Activated CD8-positive, alpha-beta T cell treated with anti-CD3 and anti-CD28 coated beads, Interleukin-2, amount 10 ng/mL, durations not matched to agents 7 days and 5 days (primary cell): ENCODE data around the gene VARS1. TPM values are rescaled to one million over a fixed set of nuclear protein-coding genes. Genes with fewer than 3 reads are reported as not detected.
"Not testable (repeated sequence)": the region's sequence is repeated elsewhere in the genome, so short reads cannot be mapped to it uniquely, and the experiment has no call there.

Experiments used
- ATAC-seq: fragments of 150-1000 bp; cut with Tn5 transposase; one replicate; pipeline ENCODE4 v1.10.0; 2021; ENCODE audit warnings: moderate library complexity
- CTCF ChIA-PET: fragments of 350-600 bp; sonication (Branson Sonifier 250); formaldehyde crosslinking; loops from one replicate; lab custom pipeline; 2021; ENCODE audit warnings: antibody characterized with exemption; lab: Charles Lee
- POLR2A ChIA-PET: fragments of 350-600 bp; sonication (Branson Sonifier 250); formaldehyde crosslinking; loops from one replicate; lab custom pipeline; 2021; ENCODE audit warnings: antibody characterized with exemption; lab: Charles Lee
- DNase-seq: peaks from one replicate; pipeline ENCODE4 v3.0.0-alpha.2; 2020
- H3K27ac Mint-ChIP-seq: one replicate; pipeline ENCODE4 v1.8.0; 2021; ENCODE audit warnings: mild to moderate bottlenecking, mixed read lengths
- H3K27me3 Mint-ChIP-seq: one replicate; pipeline ENCODE4 v1.8.0; 2021; ENCODE audit warnings: low read depth, mixed read lengths
- H3K36me3 Mint-ChIP-seq: one replicate; pipeline ENCODE4 v1.8.0; 2021; ENCODE audit warnings: low read depth, mixed read lengths
- H3K4me1 Mint-ChIP-seq: one replicate; pipeline ENCODE4 v1.8.0; 2021; ENCODE audit warnings: low read depth, mixed read lengths
- H3K4me3 Mint-ChIP-seq: one replicate; pipeline ENCODE4 v1.8.0; 2021; ENCODE audit warnings: mild to moderate bottlenecking, mixed read lengths
- H3K9me3 Mint-ChIP-seq: one replicate; pipeline ENCODE4 v1.8.0; 2022; ENCODE audit warnings: mixed read lengths; ENCODE audit not compliant: insufficient read depth
- total RNA-seq, 2 experiments: library from RNA; stranded (reverse); gene quantifications; one replicate each; pipeline ENCODE4 v1.2.3, GENCODE V29; 2021

Gene VARS1
- total RNA-seq, 2 experiments from 2014 or later = 114 to 115 TPM

- Mint-ChIP-seq H3K36me3 (peaks cover 13% of the 10 kb centered on the region), H3K27me3 (no peaks in the 10 kb centered on the region), H3K4me1 (peaks cover 27% of the 10 kb centered on the region), H3K4me3 (no peak overlapping the region), H3K9me3 (no peaks in the 10 kb centered on the region), H3K27ac (no peak overlapping the region)
- ATAC-seq (no peak), DNase-seq (no peak)
- POLR2A ChIA-PET = interaction anchor here (0.9 to 5.1 kb wide), 3 partner anchors 16 to 159 kb away, joined by 3 to 37 read pairs (median 4); partner anchors contain the start of genes CLIC1, MSH5 and VARS1
- CTCF ChIA-PET = interaction anchor here (1.1 kb wide), 1 partner anchor 13 kb away, joined by 3 read pairs; no protein-coding TSS in a partner anchor
Observed at GRCh38 chr6:31811645-31812044, 16.1 kb upstream of the VARS1 start.

GRCh38 chr6:31808599-31808998 is 13.0 kb upstream of the VARS1 start:
- ATAC-seq, DNase-seq, H3K9me3 Mint-ChIP-seq, H3K27me3 Mint-ChIP-seq, H3K27ac Mint-ChIP-seq, H3K4me3 Mint-ChIP-seq, POLR2A ChIA-PET: not testable (repeated sequence)
- Mint-ChIP-seq H3K4me1 (peaks cover 38% of the 10 kb centered on the region), H3K36me3 (peaks cover 27% of the 10 kb centered on the region)
- CTCF ChIA-PET = interaction anchor here (2.8 to 3.4 kb wide), 2 partner anchors 12 to 39 kb away, joined by 11 to 46 read pairs; partner anchors contain the start of gene VARS1

GRCh38 chr6:31806470-31807272 is 11.1 kb upstream of the VARS1 start, which contains the start of gene LSM2:
Gene LSM2 (minus strand): TSS chr6:31806966. CDS start chr6:31806757, 209 bp downstream.
- peak; percentile 98 for ATAC-seq
- Mint-ChIP-seq H3K27ac (peak within 1 kb of the TSS; percentile 91), H3K27me3 (no peaks in the 10 kb centered on the region), H3K4me3 (peak within 1 kb of the TSS; percentile 97), H3K36me3 (peaks cover 37% of the 10 kb centered on the region), H3K4me1 (peaks cover 33% of the 10 kb centered on the region), H3K9me3 (no peaks in the 10 kb centered on the region)
- ChIA-PET CTCF (interaction anchor here (0.6 to 3.4 kb wide), 21 partner anchors 8 to 103 kb away, joined by 3 to 46 read pairs (median 4); partner anchors contain the start of genes ABHD16A, CLIC1, DDAH2 and EHMT2), POLR2A (interaction anchor here (0.6 to 2.5 kb wide), 17 partner anchors 8 to 259 kb away, joined by 3 to 20 read pairs (median 4); partner anchors contain the start of genes CLIC1, GPANK1, HSPA1A and HSPA1B)
- peak; percentile 98 for DNase-seq

GRCh38 chr6:31805939-31806469 is 10.5 kb upstream of the VARS1 start:
- H3K4me1 Mint-ChIP-seq = peaks cover 36% of the 10 kb centered on the region
- H3K36me3 Mint-ChIP-seq = peaks cover 40% of the 10 kb centered on the region
- POLR2A ChIA-PET = interaction anchor here (0.6 to 2.5 kb wide), 12 partner anchors 9 to 259 kb away, joined by 3 to 20 read pairs (median 5); partner anchors contain the start of genes CLIC1, HSPA1A, HSPA1B and HSPA1L
- H3K4me3 Mint-ChIP-seq = peak overlapping the region; percentile 97
- no peaks in the 10 kb centered on the region for H3K9me3 Mint-ChIP-seq
- no peaks in the 10 kb centered on the region for H3K27me3 Mint-ChIP-seq
- ATAC-seq (peak; percentile 31), DNase-seq (peak; percentile 41)
- H3K27ac Mint-ChIP-seq = peak overlapping the region; percentile 91
- CTCF ChIA-PET = interaction anchor here (0.9 to 3.4 kb wide), 13 partner anchors 9 to 103 kb away, joined by 3 to 46 read pairs (median 4); partner anchors contain the start of genes ABHD16A, CLIC1, DDAH2 and HSPA1A

- DNase-seq, H3K9me3 Mint-ChIP-seq, H3K4me3 Mint-ChIP-seq, H3K27me3 Mint-ChIP-seq, ATAC-seq, H3K27ac Mint-ChIP-seq, POLR2A ChIA-PET: not testable (repeated sequence)
- CTCF ChIA-PET = interaction anchor here (1.0 kb wide), 1 partner anchor 10 kb away, joined by 3 read pairs; no protein-coding TSS in a partner anchor
- H3K4me1 Mint-ChIP-seq = peaks cover 56% of the 10 kb centered on the region
- peaks cover 39% of the 10 kb centered on the region for H3K36me3 Mint-ChIP-seq
Observed at GRCh38 chr6:31801031-31801927, 5.7 kb upstream of the VARS1 start.

- H3K4me1 Mint-ChIP-seq = peaks cover 46% of the 10 kb centered on the region
- no peak overlapping the region for H3K27ac Mint-ChIP-seq
- no peaks in the 10 kb centered on the region for H3K27me3 Mint-ChIP-seq
- ChIA-PET CTCF (interaction anchor here (1.1 to 2.9 kb wide), 5 partner anchors 13 to 30 kb away, joined by 3 to 8 read pairs (median 5); no protein-coding TSS in a partner anchor), POLR2A (interaction anchor here (1.5 kb wide), 1 partner anchor 27 kb away, joined by 3 read pairs; no protein-coding TSS in a partner anchor)
- no peaks in the 10 kb centered on the region for H3K9me3 Mint-ChIP-seq
- peaks cover 37% of the 10 kb centered on the region for H3K36me3 Mint-ChIP-seq
- no peak for DNase-seq
- ATAC-seq = no peak
- no peak overlapping the region for H3K4me3 Mint-ChIP-seq
Observed at GRCh38 chr6:31799781-31800180, 4.2 kb upstream of the VARS1 start.

GRCh38 chr6:31797588-31797987 is 2.0 kb upstream of the VARS1 start:
- ATAC-seq = peak; percentile 43

GRCh38 chr6:31796993-31797385 is 1.4 kb upstream of the VARS1 start:
- Mint-ChIP-seq H3K27ac (peak overlapping the region; percentile 87), H3K4me1 (peaks cover 56% of the 10 kb centered on the region), H3K9me3 (no peaks in the 10 kb centered on the region), H3K27me3 (no peaks in the 10 kb centered on the region), H3K36me3 (peaks cover 32% of the 10 kb centered on the region), H3K4me3 (no peak overlapping the region)
- ChIA-PET CTCF (interaction anchor here (1.0 to 3.5 kb wide), 7 partner anchors 10 to 161 kb away, joined by 3 to 46 read pairs (median 8); partner anchors contain the start of genes HSPA1A, HSPA1L, LSM2 and MSH5), POLR2A (interaction anchor here (0.9 to 1.7 kb wide), 4 partner anchors 17 to 132 kb away, joined by 3 to 8 read pairs (median 4); partner anchors contain the start of genes GPANK1 and MSH5)
- ATAC-seq (no peak), DNase-seq (no peak)

More at GRCh38 chr6:31797588-31797987, 2.0 kb upstream of the VARS1 start:
- no peaks in the 10 kb centered on the region for H3K9me3 Mint-ChIP-seq
- CTCF ChIA-PET = interaction anchor here (1.1 to 3.5 kb wide), 3 partner anchors 10 to 28 kb away, joined by 6 to 46 read pairs (median 8); partner anchors contain the start of gene LSM2
- DNase-seq = peak; percentile 78
- no peaks in the 10 kb centered on the region for H3K27me3 Mint-ChIP-seq
- peak overlapping the region; percentile 56 for H3K4me3 Mint-ChIP-seq
- H3K27ac Mint-ChIP-seq = peak overlapping the region; percentile 87
- POLR2A ChIA-PET = interaction anchor here (0.7 to 1.7 kb wide), 3 partner anchors 17 to 60 kb away, joined by 3 to 5 read pairs (median 4); no protein-coding TSS in a partner anchor
- peaks cover 32% of the 10 kb centered on the region for H3K36me3 Mint-ChIP-seq
- peaks cover 53% of the 10 kb centered on the region for H3K4me1 Mint-ChIP-seq

GRCh38 chr6:31794866-31795615 is 511 bp downstream of the VARS1 start:
- Mint-ChIP-seq H3K36me3 (peaks cover 39% of the 10 kb centered on the region), H3K9me3 (no peaks in the 10 kb centered on the region), H3K27me3 (no peaks in the 10 kb centered on the region), H3K27ac (peak overlapping the region; percentile 98), H3K4me3 (peak overlapping the region; percentile 97), H3K4me1 (peaks cover 59% of the 10 kb centered on the region)
- DNase-seq = no peak
- CTCF ChIA-PET = interaction anchor here (0.7 to 3.5 kb wide), 11 partner anchors 9 to 65 kb away, joined by 3 to 46 read pairs (median 5); partner anchors contain the start of genes LSM2 and MSH5
- ATAC-seq = peak; percentile 0
- POLR2A ChIA-PET = interaction anchor here (0.6 to 2.1 kb wide), 14 partner anchors 11 to 131 kb away, joined by 3 to 20 read pairs (median 4); partner anchors contain the start of genes DDAH2, HSPA1A, HSPA1L and LSM2
